Islet precursor cell (in vitro differentiated cells): ENCODE results near the gene EFCAB6.

Experiments used
- DNase-seq: peaks from one replicate; pipeline ENCODE4 v3.0.0-alpha.2; 2018

Gene EFCAB6

GRCh38 chr22:43541462-43542407 lies 270.4 kb downstream of the EFCAB6 start:
- DNase-seq, result no peak

- no peak for DNase-seq
Observed at GRCh38 chr22:43541022-43541421, 271.1 kb downstream of the EFCAB6 start.

GRCh38 chr22:43540529-43540923 lies 271.6 kb downstream of the EFCAB6 start:
- DNase-seq, result peak; percentile 42

GRCh38 chr22:43539572-43540528 lies 272.3 kb downstream of the EFCAB6 start:
- DNase-seq, result peak; percentile 42

- DNase-seq, result peak; percentile 45
Observed at GRCh38 chr22:43537019-43537585, 275.0 kb downstream of the EFCAB6 start.

GRCh38 chr22:43535741-43536140 lies 276.4 kb downstream of the EFCAB6 start:
- DNase-seq, result no peak

- no peak for DNase-seq
Observed at GRCh38 chr22:43535336-43535735, 276.8 kb downstream of the EFCAB6 start.

GRCh38 chr22:43534916-43535315 lies 277.2 kb downstream of the EFCAB6 start:
- DNase-seq, result no peak

GRCh38 chr22:43533656-43534428 lies 278.3 kb downstream of the EFCAB6 start:
- peak; percentile 20 for DNase-seq

GRCh38 chr22:43533156-43533530 lies 279.0 kb downstream of the EFCAB6 start:
- DNase-seq, result peak; percentile 30

- DNase-seq, result no peak
Observed at GRCh38 chr22:43532301-43533155, 279.6 kb downstream of the EFCAB6 start.

GRCh38 chr22:43531651-43532050 lies 280.5 kb downstream of the EFCAB6 start:
- DNase-seq, result no peak

- no peak for DNase-seq
Observed at GRCh38 chr22:43530349-43531201, 281.5 kb downstream of the EFCAB6 start.

GRCh38 chr22:43529934-43530333 lies 282.2 kb downstream of the EFCAB6 start:
- DNase-seq, result no peak

- DNase-seq, result no peak
Observed at GRCh38 chr22:43529461-43529860, 282.6 kb downstream of the EFCAB6 start.

GRCh38 chr22:43528601-43529360 lies 283.3 kb downstream of the EFCAB6 start:
- peak; percentile 40 for DNase-seq

- DNase-seq, result peak; percentile 37
Observed at GRCh38 chr22:43526946-43527345, 285.2 kb downstream of the EFCAB6 start.

GRCh38 chr22:43526117-43526655 lies 285.9 kb downstream of the EFCAB6 start:
- DNase-seq, result peak; percentile 43

GRCh38 chr22:43521716-43522115 lies 290.4 kb downstream of the EFCAB6 start:
- no peak for DNase-seq
